HuH-7.5 (cell line): ENCODE results near the gene FXYD5.
"Not testable (repeated sequence)": the region's sequence is repeated elsewhere in the genome, so short reads cannot be mapped to it uniquely, and the experiment has no call there.

Experiments used
- DNase-seq: peaks from one replicate; pipeline ENCODE4 v3.0.0; 2011; ENCODE audit warnings: low spot score

The FXYD5 gene

GRCh38 chr19:35181387-35181786 is 26.9 kb downstream of the FXYD5 start:
- no peak for DNase-seq

- DNase-seq: no peak
These were observed 29.7 kb downstream of the FXYD5 start for GRCh38 chr19:35184267-35184666.

- DNase-seq: no peak
These were observed 30.3 kb downstream of the FXYD5 start for GRCh38 chr19:35184884-35185283.

GRCh38 chr19:35194012-35194984 is 39.8 kb downstream of the FXYD5 start:
- DNase-seq: no peak

GRCh38 chr19:35195830-35196229 is 41.3 kb downstream of the FXYD5 start:
- no peak for DNase-seq

- DNase-seq: not testable (repeated sequence)
These were observed 42.3 kb downstream of the FXYD5 start for GRCh38 chr19:35196861-35197260.

- DNase-seq: no peak
These were observed 44.9 kb downstream of the FXYD5 start for GRCh38 chr19:35199481-35199880.

- DNase-seq: no peak
These were observed 48.5 kb downstream of the FXYD5 start for GRCh38 chr19:35202722-35203688.

GRCh38 chr19:35204799-35205732 is 50.5 kb downstream of the FXYD5 start:
- no peak for DNase-seq

GRCh38 chr19:35205733-35206323 is 51.3 kb downstream of the FXYD5 start:
- no peak for DNase-seq

GRCh38 chr19:35206379-35206778 is 51.8 kb downstream of the FXYD5 start:
- DNase-seq: no peak

GRCh38 chr19:35206855-35207254 is 52.3 kb downstream of the FXYD5 start:
- no peak for DNase-seq

- DNase-seq: no peak
These were observed 52.9 kb downstream of the FXYD5 start for GRCh38 chr19:35207391-35207871.

- DNase-seq: no peak
These were observed 53.6 kb downstream of the FXYD5 start for GRCh38 chr19:35208121-35208520.

GRCh38 chr19:35209646-35210045 is 55.1 kb downstream of the FXYD5 start:
- DNase-seq: no peak

- no peak for DNase-seq
These were observed 57.2 kb downstream of the FXYD5 start for GRCh38 chr19:35211545-35212230.

- no peak for DNase-seq
These were observed 57.7 kb downstream of the FXYD5 start for GRCh38 chr19:35212241-35212640.

- no peak for DNase-seq
These were observed 59.4 kb downstream of the FXYD5 start for GRCh38 chr19:35213663-35214632.

- DNase-seq: no peak
These were observed 60.4 kb downstream of the FXYD5 start for GRCh38 chr19:35214766-35215422.
